ENCODE results near the gene NMUR1.

- TF ChIP-seq ZFX (IDR thresholded peaks at IDR 0.05; ENCODE audit: borderline replicate concordance) (no peak), CTCF (IDR thresholded peaks at IDR 0.05) (peak; percentile 97)
These were observed at the start of gene NMUR1 for GRCh38 chr2:231530099-231531011.
